NCI-H524 (cell line): ENCODE data around the gene HMGB2.

ENCODE experiments used
- DNase-seq, 2 experiments: peaks; one replicate each; lab custom pipeline; 2025; lab: John Stamatoyannopoulos, UW

HMGB2 gene

DNA sequence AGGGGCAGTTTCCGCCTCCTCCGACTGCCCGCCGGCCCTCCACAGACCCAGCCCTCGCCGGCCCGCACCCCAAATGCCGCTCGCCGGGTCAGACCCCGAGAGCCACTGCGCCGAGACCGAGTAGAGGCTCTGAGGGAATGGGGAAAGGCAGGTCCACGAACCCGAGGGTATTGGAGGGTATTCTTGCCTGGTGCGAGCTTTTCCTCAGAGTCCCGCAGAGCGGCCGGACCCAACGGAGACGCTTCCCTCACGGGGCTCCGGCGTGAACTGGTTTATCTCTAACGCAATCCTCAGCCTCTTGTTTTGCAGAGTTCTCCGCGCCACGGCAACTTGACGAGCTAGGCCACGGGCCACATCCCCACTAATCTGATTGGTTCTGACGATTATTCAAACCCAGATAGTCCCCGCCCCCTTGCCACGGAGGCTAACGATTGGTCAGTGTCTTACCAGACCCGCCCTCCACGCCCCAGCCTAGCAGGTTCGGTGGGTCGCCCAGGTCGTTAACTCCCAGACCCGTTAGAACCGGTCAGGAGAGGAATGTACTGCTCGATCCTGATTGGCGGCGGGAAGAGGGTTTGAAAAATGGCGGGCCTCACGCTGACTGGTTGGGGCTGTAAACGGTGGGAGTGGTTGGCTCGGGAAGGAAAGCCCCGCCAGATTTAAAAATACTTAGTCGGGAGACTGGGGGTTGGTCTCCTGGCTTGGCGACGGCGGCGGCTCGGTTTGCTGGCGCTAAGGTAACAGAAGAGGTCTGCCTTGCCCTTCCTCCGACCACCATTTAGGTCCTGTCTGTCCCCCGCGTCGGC, at the start of gene HMGB2:
TSS of gene HMGB2 (minus strand) at position 274 of the 806 bp plus-strand sequence. CDS start 709 bp downstream, outside the sequence.
- DNase-seq = peak; percentile 95 to 98

DNA sequence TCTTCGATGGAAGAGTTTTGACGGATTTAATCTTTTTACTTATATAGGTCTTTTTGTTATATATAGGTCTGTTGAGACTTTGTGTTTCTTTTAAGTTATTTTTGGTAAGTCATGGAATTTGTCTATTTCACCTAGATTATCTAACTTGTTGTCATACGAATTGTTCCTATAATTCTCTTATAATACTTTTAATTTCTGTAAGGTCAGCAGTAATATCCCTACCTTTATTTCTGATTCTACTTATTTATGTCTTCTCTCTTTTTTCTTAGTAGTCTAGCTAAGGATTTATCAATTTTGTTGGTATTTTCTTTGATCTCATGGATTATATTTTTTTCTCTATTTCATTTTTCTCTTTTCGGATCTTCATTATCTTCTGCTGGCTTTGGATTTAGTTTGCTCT, 48.2 kb upstream of the HMGB2 start:
- no peak for DNase-seq

DNA sequence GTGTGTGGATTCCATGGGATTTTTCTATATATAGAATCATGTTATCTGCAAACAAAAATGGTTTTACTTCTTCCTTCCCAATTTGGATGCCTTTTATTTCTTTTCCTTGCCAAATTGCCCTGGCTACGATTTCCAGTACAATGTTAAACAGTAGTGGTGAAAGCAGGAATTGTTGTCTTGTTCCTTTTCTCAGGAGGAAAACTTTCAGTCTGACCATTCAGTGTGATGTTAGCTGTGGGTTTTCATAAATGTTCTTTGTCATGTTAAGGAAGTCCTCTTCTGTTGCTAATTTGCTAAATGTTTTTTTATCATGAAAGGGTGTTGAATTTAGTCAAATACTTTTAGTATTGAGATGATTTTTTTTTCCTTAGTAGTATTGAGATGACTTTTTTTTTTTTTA, 47.5 kb upstream of the HMGB2 start:
- DNase-seq = no peak

DNA sequence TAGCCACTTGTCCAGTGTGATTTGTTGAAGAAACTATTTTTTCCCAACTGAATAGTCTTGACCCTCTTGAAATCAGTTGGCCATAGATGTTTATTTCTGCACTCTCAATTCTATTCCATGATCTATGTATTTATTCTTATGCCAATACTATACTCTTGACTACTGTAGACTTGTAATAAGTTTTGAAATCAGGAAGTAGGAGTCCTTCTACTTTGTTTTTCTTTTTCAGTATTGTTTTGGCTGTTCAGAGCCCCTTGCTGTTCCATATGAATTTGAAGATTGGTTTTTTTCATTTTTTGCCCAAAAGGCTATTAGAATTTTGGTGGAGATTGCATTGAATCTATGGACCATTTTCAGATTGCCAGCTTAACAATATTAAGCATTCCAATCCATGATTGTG, 46.8 kb upstream of the HMGB2 start:
- no peak for DNase-seq

DNA sequence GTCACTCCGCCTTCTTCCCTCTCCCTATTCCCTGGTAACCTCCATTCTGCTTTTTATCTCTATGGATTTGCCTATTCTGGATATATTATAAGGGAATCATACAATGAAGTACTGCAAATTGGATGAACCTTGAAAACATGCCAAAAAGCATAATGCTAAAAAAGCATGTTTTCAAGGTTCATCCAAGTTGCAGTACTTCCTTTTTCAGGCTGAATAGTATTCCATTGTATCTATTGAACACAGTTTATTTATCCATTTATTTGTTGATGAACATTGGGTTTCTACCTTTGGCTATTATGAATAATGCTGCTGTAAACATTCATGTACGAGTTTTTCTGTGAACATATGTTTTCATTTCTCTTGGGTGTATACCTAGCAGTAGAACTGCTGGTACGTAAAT, 45.8 kb upstream of the HMGB2 start:
- DNase-seq = no peak

DNA sequence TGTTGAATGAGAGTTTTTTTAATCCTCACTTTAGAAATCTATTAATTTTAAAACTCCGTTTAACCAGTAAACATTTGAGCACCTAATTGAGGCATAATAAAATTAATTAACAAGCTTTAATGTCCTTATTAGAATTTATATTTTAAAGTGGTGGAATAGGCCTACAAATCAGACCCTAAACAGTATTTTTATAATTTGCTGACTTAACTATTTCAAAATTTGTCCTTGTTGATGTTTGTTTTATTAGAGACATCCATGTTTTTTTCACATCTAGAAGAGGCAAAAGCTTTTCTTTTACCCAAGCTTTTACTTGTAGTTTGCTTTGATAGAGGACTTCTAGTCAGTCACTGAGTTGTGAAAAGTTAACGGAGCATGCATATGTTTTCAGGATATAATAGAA, 40.4 kb upstream of the HMGB2 start:
- no peak for DNase-seq

DNA sequence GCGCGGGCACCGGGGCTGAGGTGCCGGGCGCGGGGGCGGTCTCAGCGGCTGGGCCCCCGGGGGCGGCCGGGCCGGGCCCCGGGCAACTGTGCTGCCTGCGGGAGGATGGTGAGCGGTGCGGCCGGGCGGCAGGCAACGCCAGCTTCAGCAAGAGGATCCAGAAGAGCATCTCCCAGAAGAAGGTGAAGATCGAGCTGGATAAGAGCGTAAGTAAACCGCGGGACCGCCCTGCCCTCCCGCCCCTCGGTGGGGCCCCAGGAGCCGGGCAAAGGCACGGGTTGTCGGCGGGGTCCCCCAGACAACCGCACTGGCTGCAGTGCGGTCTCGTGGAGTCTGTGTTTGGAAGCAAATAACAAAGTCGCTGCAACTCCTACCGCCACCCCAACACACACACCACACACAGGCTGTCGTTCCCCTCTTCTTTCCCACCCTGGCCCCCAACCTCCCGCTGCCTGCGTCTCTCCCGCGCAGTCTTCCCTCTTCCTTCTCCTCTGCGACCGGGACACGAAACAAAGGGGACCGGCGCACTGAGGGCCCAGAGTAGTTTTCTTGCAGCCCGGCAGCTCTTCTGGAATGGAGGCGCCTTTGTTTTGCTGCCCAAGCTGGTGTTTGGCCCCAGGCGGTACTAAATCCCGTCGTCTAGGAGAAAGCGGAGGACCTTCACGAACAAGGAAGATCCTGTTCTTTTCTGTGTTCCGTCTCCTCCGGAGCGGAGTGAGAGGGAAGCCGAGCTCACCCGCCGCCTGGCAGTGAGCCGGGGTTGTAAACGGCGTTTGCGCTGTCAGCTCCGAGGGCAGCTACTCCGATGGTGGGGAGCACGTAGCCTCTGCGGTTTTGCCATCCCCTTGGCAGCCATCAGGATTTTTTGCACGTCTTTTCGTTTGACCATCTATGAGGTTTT, 37.4 kb upstream of the HMGB2 start:
- peak; percentile 18 to 45 for DNase-seq

DNA sequence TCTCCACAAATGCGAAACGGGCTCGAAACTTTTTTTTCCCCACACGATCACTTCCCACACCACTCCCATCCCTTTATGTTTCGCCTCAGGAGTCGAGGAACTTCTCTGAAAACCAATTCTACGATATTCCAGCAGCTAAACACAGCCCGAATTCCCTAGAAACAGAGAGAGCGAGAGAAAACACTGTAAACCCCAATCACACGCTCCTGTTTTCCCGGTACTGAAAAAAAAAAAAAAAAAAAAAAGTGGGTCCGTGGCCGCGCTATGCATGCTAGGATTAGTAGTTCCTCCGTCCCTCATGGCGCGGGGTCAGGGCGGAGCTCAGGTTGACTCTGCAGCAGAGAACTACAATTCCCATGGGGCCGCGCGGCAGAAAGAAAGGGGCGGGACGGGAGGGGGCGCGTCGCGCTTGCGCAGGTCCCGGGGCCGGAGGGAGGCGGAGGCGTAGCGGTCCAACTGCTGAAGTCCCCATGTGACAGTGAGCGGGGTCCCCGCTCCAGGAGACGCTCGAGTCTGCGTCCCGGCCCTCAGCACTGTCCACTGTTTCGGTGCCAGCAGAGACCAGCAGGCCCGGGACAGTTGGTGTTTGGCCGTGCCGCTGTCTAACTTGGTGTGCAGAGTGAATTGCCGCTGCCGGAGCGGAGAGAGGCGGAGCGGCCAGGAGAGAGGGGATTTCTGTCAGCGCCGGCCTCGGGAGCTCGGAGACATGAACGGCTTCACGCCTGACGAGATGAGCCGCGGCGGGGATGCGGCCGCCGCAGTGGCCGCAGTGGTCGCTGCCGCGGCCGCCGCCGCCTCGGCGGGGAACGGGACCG, 36.5 kb upstream of the HMGB2 start, which contains the start of gene SAP30:
TSS of gene SAP30 (plus strand) at position 478 of the 815 bp plus-strand sequence. CDS start at position 707, 229 bp downstream.
- DNase-seq = peak; percentile 86 to 89

DNA sequence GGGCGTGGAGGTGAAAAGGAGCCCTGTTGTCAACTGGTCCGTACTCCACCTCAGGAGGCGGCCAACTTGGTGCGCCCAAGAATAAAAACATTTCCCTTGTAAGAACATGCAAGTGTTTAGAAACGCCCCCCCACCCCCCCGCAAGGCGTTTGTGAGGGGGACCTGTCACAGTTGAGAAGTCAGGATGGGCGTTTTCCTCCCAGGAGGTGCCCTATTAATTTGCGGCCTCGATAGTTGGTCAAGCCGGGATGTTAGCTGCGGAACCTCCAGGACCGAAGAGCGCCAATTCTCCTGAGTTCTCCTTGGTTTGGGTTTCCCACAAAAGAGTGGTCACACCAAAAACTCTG, 35.9 kb upstream of the HMGB2 start:
- DNase-seq = peak in 1 of 2 experiments; percentile 37

DNA sequence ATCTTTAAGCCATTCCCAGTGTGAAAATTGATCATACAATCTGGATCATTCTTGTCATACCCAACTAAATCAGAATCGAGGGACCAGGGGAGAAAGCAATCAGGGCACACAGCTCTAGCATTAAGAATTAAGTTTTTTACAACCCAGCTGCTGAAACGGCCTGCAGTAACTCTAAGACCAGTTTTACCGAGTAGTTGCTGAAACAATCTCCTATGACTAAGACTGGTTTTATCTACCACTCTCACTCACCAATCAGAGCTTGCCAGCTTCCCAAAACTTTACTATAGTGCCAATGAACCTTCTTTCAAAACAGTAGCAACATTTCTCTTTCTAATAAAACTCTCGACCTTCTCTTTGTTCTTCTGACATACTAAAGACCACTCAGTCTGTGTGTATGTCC, 33.8 kb upstream of the HMGB2 start:
- DNase-seq = no peak

DNA sequence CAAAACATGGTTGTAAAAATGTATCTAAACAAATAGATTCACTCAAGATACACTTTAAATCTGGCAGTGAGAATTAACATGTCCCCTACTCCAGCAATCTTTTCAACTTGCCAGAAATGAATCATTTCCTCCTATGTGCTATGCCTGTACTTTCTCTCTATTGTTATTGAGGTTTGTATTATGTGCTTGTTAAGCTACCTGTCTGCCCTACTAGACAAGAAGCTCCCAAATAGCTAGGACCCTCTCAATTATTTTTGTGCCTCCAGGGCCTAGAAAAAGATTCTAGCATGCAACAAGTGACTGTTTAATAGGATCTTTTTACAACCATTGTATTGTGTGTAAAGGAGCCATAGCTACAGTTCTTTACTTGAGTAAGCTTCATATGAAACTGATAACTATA, 33.1 kb upstream of the HMGB2 start:
- DNase-seq = no peak

DNA sequence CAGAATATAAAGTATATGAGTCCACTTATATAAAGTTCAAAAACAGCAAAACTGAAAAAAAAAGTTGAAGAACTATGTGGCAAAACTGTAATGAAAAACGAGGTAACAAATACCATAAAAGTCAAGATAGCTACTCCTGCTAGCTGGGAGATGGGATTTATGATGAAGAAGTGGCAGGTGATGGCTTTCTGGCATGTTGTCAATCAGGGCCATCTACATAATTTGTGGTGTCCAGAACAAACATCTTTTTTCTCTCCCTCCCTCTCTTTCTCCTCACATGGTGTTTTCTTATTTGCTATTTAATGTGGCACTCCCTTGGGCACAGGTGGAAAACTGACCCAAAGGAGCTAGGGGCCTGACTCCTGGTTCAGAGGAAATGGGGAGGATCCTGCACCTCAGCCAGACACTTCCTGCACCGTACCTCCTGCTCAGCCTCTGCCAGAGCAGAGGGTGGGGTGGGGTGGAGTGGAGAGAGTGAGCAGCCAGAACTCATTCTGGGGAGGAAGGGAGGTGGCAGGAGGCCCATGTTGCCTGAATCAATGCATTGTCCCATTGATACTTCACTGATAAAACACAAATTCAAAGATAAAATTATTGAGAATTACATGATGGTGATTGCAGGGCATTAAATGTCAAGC, 31.3 kb upstream of the HMGB2 start:
- DNase-seq = no peak

DNA sequence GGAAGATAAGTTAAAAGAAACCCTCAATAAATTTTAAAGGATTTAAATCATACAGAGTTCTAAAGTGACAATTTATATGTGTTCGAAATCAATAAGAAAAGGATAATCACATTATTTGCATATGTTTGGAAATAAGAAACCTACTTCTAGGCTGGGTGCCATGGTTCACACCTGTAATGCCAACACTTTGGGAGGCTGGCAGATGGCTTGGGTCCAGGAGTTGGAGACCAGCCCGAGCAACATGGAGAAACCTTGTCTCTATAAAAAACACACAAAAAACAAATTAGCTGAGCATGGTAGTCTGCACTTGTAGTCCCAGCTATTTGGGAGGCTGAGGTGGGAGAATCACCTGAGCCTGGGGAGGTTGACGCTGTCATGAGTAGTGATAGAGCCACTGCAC, 28.5 kb upstream of the HMGB2 start:
- no peak for DNase-seq

DNA sequence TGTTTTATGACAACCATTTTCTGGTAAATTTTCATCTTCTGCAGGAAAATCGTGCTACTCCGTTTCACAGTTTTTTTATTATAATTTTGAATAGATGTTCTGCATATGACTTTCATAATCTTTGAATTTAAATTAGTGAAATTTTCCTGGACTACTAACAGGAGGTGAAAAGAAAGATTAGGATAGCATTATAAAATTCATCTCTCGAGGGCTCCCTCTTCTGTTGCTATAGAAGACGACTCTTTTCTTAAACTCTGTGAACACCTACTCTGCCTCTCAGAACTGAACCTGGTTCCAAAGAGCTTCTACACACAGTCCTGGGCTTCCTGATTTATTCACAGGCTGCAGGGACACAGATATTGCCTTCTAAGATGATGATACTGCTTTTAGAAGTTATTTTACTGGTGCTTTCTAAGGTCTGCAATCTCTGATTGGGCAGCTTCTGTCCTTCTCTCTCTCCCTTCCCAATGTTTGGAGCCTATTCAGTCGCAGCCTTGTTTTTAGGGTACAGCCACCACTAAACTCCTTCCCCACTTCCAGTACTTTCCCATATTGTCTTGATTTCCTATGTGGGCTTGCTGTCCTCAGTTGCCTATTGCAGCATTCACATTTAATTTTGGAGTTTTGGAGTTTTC, 26.5 kb upstream of the HMGB2 start:
- DNase-seq = peak in 1 of 2 experiments; percentile 0

DNA sequence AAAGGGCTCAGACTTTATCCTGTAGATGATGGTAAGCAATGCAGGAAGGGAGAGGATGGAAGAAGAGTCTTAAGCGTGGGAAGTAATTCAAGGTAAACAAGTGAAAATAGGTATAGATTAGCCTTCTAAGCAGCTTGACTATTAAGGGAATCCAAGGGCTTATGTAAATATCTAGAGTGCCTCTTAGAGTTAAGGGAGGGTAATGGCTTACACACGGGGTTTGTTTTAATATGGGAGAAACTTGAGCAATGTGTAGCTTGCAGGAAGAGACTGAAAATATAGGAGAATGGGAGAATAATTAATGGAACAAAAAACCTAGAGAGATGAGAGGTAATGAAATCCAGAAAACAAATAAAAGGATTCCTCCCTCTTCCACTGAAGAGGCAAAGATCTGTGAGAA, 23.8 kb upstream of the HMGB2 start:
- no peak for DNase-seq

DNA sequence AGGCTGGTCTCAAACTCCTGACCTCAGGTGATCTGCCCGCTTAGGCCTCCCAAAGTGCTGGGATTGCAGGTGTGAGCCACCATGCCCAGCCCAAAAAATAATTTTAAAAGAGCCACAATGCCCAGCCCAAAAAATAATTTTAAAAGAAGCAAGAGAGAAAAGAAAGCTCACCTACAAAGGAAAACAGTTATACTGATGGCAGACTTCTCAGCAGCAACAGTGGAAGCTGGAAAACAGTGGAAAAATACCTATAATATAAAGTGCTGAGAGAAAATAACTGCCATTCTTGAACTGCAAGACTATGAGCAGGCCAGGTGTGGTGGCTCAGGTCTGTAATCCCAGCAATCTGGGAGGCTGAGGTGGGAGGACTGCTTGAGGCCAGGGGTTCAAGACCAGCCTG, 13.3 kb upstream of the HMGB2 start:
- DNase-seq = no peak

DNA sequence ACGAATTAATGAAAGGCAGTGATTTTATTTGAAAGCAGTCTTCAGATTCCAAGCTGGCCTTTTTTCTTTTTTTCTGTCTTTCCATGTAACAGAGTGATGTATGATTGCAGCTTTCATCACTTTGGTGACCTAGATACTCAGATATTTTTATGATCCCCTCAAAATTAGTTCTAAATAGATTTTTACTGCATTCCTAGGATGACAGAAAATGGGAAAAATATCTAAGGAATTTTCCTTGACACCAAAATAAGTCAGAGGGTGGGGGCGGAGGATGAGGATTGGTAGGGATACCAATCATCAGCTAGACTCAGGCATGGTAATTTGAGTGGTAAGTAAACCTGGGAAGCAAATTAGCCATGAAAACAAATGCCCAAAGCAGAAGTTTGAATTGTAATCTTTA, 11.9 kb upstream of the HMGB2 start:
- no peak for DNase-seq

DNA sequence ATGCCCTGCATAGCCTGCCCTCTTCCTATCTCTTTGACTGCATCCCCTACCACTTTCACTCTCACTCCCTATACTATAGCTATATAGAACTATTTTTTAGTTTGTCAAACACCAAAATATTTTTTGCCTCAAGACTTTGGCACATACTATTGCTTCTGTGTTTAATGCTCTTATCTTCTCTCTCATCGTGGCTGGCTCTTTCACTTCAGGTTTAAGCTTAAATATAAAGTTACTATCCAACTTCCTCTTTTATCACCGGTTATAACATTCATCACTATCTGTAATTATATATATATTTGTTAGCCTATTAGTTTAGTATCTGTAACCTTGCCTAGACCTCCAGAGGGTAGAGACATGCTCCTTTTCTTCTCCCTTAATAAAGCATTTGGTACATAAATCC, 11.5 kb upstream of the HMGB2 start:
- no peak for DNase-seq

DNA sequence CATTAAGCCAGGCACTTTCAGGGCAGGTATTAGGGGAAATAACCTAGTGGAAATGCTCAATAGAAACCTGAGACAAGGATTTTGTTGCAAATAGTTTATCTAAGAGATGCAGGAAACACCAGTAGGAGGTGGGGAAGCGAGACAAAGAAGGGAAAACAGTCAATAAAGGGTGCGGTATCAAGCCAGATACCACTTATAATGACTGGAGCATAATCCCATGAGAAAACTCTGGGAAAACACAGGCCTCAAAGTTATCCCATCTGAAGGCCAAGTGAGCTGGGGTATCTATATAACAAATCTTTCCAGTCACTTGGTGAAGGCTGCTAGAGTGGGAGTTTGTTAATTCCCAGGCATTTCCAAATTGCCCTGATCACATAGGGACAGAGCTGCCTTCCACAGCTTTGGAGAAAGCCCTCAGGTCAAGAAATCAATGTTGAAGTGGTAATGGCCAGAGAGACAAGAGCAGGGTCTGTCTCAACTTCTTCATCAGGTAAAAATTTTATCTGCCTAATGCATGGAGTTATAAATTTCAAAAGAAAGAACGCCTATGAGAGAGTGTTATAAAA, 9.8 kb upstream of the HMGB2 start:
- DNase-seq = no peak

DNA sequence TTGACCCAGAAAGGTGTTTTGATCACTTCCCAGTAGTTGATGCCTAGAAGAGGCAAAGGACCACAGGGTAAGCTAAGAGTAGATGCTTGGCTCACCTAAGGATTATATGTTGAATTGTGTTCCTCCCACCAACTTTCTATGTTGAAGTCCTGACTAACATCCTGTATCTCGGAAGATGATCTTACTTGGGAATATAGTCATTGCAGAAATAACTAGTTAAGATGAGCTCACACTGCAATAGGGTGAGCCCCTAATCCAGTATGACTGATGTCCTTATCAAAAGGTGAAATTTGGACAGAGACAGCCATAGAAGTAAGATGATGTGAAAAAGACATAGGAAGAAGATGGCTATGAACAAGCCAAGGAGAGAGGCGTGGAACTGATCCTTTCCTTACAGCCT, 3.3 kb upstream of the HMGB2 start:
- no peak for DNase-seq
